A549 (cell line): ENCODE data around the gene BABAM1. TPM values are rescaled to one million over a fixed set of nuclear protein-coding genes. Genes with fewer than 3 reads are reported as not detected.

ENCODE experiments used
- ATAC-seq, 2 experiments: fragments of 200-7000 bp in 1 of 2; fragments of >200 bp in 1 of 2; cut with Nextera tagmentation in 1 of 2; cut with Tn5 transposase in 1 of 2; 3 replicates each; pipeline versions ENCODE4 v1.8.0 to v1.9.1; 2018 to 2020; ENCODE audit warnings: mild to moderate bottlenecking in 1 of 2, moderate library complexity in 1 of 2
- CTCF ChIA-PET: fragments of 300-600 bp; sonication (Branson Sonifier 250); formaldehyde crosslinking; extraction: SDS; loops from one replicate; lab custom pipeline; 2021; ENCODE audit warnings: antibody characterized with exemption, inconsistent platforms; lab: Yijun Ruan, JAX
- POLR2A ChIA-PET: fragments of 350-600 bp; formaldehyde crosslinking; extraction: SDS; loops from one replicate; lab custom pipeline; 2021; ENCODE audit warnings: antibody characterized with exemption, inconsistent platforms; lab: Yijun Ruan, JAX
- DNase-seq, 2 experiments: peaks; one replicate each; pipeline versions ENCODE4 v3.0.0 to v3.0.0-alpha.2; 2011 to 2016; ENCODE audit warnings: low read depth in 1 of 2, low spot score in 1 of 2
- FAIRE-seq: peaks from 2 replicates; lab custom pipeline; 2011; peaks lifted over from hg19 to GRCh38; lab: Jason Lieb, UNC
- H3K27ac ChIP-seq, 2 experiments: fragments of >200 bp; sonication (Bioruptor Twin); formaldehyde crosslinking; 3 replicates each; pipeline ENCODE4 v1.5.1; 2016 to 2017
- H3K4me1 ChIP-seq: fragments of >200 bp; sonication (Bioruptor Twin); formaldehyde crosslinking; 3 replicates; pipeline ENCODE4 v1.6.1; 2016
- H3K4me2 ChIP-seq: fragments of >200 bp; sonication (Bioruptor Twin); formaldehyde crosslinking; 3 replicates; pipeline ENCODE4 v1.6.1; 2016
- H3K4me3 ChIP-seq: fragments of >200 bp; sonication (Bioruptor Twin); formaldehyde crosslinking; 3 replicates; pipeline ENCODE4 v1.5.1; 2016
- H3K9me3 ChIP-seq: fragments of >200 bp; sonication (Bioruptor Twin); formaldehyde crosslinking; 3 replicates; pipeline ENCODE4 v1.6.1; 2016
- CBX2 ChIP-seq: fragments of 200-600 bp; sonication (generic); IDR thresholded peaks from 2 replicates; pipeline ENCODE4 v1.6.1; 2016; ENCODE audit warnings: low read depth, mild to moderate bottlenecking, borderline replicate concordance
- CBX8 ChIP-seq: fragments of 200-600 bp; sonication (generic); IDR thresholded peaks from 2 replicates; pipeline ENCODE4 v1.6.1; 2016
- CHD4 ChIP-seq: fragments of 200-600 bp; sonication (generic); IDR thresholded peaks from 2 replicates; pipeline ENCODE4 v1.6.1; 2016; ENCODE audit warnings: antibody characterized with exemption, mild to moderate bottlenecking, borderline replicate concordance
- EHF ChIP-seq: fragments of 250-450 bp; sonication (Bioruptor Pico); IDR thresholded peaks from 2 replicates; pipeline ENCODE4 v1.5.0; 2020; ENCODE audit warnings: mild to moderate bottlenecking
- EP300 ChIP-seq, 2 experiments: fragments of >200 bp; sonication (Bioruptor Twin); formaldehyde crosslinking; IDR thresholded peaks; 2 replicates in 1 of 2; 3 replicates in 1 of 2; pipeline ENCODE4 v1.6.1; 2016 to 2017
- FOSL2 ChIP-seq, 2 experiments: fragments of 450-650 bp in 1 of 2; fragments of >200 bp in 1 of 2; sonication (Bioruptor Twin) in 1 of 2; formaldehyde crosslinking; IDR thresholded peaks; 2 replicates each; pipeline versions ENCODE4 v1.5.0 to v1.6.1; 2016 to 2020; ENCODE audit warnings: mild to moderate bottlenecking in 1 of 2, moderate library complexity in 1 of 2
- FOXS1 ChIP-seq: fragments of 250-450 bp; sonication (Bioruptor Pico); IDR thresholded peaks from 2 replicates; pipeline ENCODE4 v1.5.0; 2020; ENCODE audit warnings: mild to moderate bottlenecking, moderate library complexity
- HOXB13 ChIP-seq: fragments of 250-450 bp; sonication (Bioruptor Pico); IDR thresholded peaks from 2 replicates; pipeline ENCODE4 v1.5.0; 2020; ENCODE audit warnings: low read depth, mild to moderate bottlenecking, moderate library complexity
- HOXB5 ChIP-seq: fragments of 250-450 bp; sonication (Bioruptor Pico); IDR thresholded peaks from 2 replicates; pipeline ENCODE4 v1.5.0; 2020; ENCODE audit warnings: mild to moderate bottlenecking, moderate library complexity
- MAZ ChIP-seq: fragments of 150-350 bp; IDR thresholded peaks from 2 replicates; pipeline ENCODE4 v1.6.1; 2014; ENCODE audit warnings: antibody characterized with exemption, low read depth, low read length, borderline replicate concordance
- NPAS2 ChIP-seq: fragments of 250-450 bp; sonication (Bioruptor Pico); IDR thresholded peaks from 2 replicates; pipeline ENCODE4 v1.8.0; 2022; ENCODE audit warnings: mild to moderate bottlenecking, moderate library complexity, borderline replicate concordance
- NR3C1 ChIP-seq: fragments of >200 bp; sonication (Bioruptor Twin); formaldehyde crosslinking; IDR thresholded peaks from 3 replicates; pipeline ENCODE4 v1.6.1; 2017
- PBX3 ChIP-seq: IDR thresholded peaks from 2 replicates; pipeline ENCODE4 v1.6.1; 2012
- RFX5 ChIP-seq: fragments of 450-650 bp; IDR thresholded peaks from 2 replicates; pipeline ENCODE4 v1.7.1; 2014; ENCODE audit warnings: antibody characterized with exemption, mild to moderate bottlenecking, moderate library complexity
- TFCP2L1 ChIP-seq: fragments of 250-450 bp; sonication (Bioruptor Pico); IDR thresholded peaks from 2 replicates; pipeline ENCODE4 v1.5.0; 2021; ENCODE audit warnings: mild to moderate bottlenecking
- ZFP36 ChIP-seq: fragments of 450-650 bp; IDR thresholded peaks from 2 replicates; pipeline ENCODE4 v1.6.1; 2014; ENCODE audit warnings: borderline replicate concordance; ENCODE audit not compliant: partially characterized antibody
- ZNF302 ChIP-seq: fragments of 250-450 bp; sonication (Bioruptor Pico); IDR thresholded peaks from 2 replicates; pipeline ENCODE4 v1.9.0; 2021; ENCODE audit warnings: inconsistent platforms, mild to moderate bottlenecking, moderate library complexity
- WGBS: methylation state at CpG from one replicate; pipeline ENCODE4 v1.1.6; 2017; ENCODE audit errors: missing lambda C conversion rate; 5-methylcytosine and 5-hydroxymethylcytosine counted together
- polyA plus RNA-seq, 4 experiments: library from polyadenylated mRNA; depleted of rRNA in 3 of 4; stranded (reverse); fragments of >200 nt; fragmentation: RNase III in 1 of 4; extraction: RNeasy Plus Mini Kit Qiagen cat#74134 plus additional on column Dnase treatment in 1 of 4; gene quantifications; 2 replicates in 3 of 4; 3 replicates in 1 of 4; pipeline ENCODE4 v1.2.3, GENCODE V29; 2011 to 2017
- TF ChIP-seq, protein P1 (sequence below): fragments of 250-450 bp; sonication (Bioruptor Pico); IDR thresholded peaks from 2 replicates; pipeline ENCODE4 v1.5.0; 2020; ENCODE audit warnings: low read depth, mild to moderate bottlenecking, moderate library complexity
- TF ChIP-seq, protein P2 (sequence below): IDR thresholded peaks from 2 replicates; pipeline ENCODE4 v1.6.1; 2012

The BABAM1 gene
- polyA plus RNA-seq, 2 of the 4 experiments (the other 2 are of a cell fraction), result 56.0 to 67.6 TPM

GRCh38 chr19:17266975-17267788 is at the start of gene BABAM1 (continued):
- peak; percentile 59; the same call in 1 of the 2 replicates for TF ChIP-seq NPAS2 (CRISPR knock-in tag)
- no peak for TF ChIP-seq EP300 (IDR thresholded peaks at IDR 0.05)
- TF ChIP-seq FOXS1 (CRISPR knock-in tag), result peak; percentile 92
- TF ChIP-seq CBX2, result no peak
- no peak for TF ChIP-seq CBX8
- no peak for TF ChIP-seq FOSL2 (IDR thresholded peaks at IDR 0.05)
- no peak for TF ChIP-seq FOSL2 (CRISPR knock-in tag; IDR thresholded peaks at IDR 0.05)

DNA sequence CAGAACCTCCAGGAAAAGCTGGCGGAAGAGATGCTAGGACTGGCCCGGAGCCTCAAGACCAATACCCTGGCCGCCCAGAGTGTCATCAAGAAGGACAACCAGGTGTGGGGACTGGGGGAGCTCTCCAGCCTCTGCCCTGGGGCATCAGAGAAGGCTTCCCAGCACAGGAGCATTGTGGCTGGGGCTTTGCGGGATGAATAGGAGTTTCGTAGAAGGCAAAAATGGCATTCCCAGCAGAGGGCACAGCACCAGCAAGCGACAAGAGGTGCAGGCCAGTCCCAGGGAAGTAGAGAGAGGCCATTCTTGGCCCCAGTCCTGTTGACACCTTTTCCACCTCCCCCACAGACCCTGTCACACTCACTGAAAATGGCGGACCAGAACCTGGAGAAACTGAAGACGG is 48.0 kb upstream of the BABAM1 start:
- ChIA-PET POLR2A (no interaction called here), CTCF (no interaction called here)
- Histone ChIP-seq H3K27ac (no peak overlapping the region), H3K4me3 (no peak overlapping the region), H3K4me1 (peaks cover 16% of the 10 kb centered on the region), H3K4me2 (no peak overlapping the region), H3K9me3 (no peaks in the 10 kb centered on the region)
- WGBS, result 99% methylated on average over 7 of the region's 8 CpGs
- no peak for FAIRE-seq
- DNase-seq, result no peak
- no peak for ATAC-seq
- TF ChIP-seq, protein P1, sequence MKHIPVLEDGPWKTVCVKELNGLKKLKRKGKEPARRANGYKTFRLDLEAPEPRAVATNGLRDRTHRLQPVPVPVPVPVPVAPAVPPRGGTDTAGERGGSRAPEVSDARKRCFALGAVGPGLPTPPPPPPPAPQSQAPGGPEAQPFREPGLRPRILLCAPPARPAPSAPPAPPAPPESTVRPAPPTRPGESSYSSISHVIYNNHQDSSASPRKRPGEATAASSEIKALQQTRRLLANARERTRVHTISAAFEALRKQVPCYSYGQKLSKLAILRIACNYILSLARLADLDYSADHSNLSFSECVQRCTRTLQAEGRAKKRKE (CRISPR knock-in tag), result no peak
- TF ChIP-seq ZFP36 (no peak), ZNF302 (CRISPR knock-in tag) (no peak), EHF (CRISPR knock-in tag) (no peak), TFCP2L1 (CRISPR knock-in tag) (no peak)

- Histone ChIP-seq H3K4me2 (no peak overlapping the region), H3K27ac (peak overlapping the region in 1 of 2 experiments; percentile 68; a peak in 2 of 6 replicates), H3K9me3 (no peaks in the 10 kb centered on the region), H3K4me1 (peaks cover 12% of the 10 kb centered on the region)
- WGBS, result 31% methylated on average over 4 of the region's 14 CpGs
- CTCF ChIA-PET, result interaction anchor here (0.6 kb wide), 1 partner anchor 1241 kb away, joined by 3 read pairs; no protein-coding TSS in a partner anchor
- FAIRE-seq (no peak), ATAC-seq (peak; percentile 32 to 39; a peak in 3 of 6 replicates), DNase-seq (peak in 1 of 2 experiments; percentile 53)
- TF ChIP-seq, protein P2, sequence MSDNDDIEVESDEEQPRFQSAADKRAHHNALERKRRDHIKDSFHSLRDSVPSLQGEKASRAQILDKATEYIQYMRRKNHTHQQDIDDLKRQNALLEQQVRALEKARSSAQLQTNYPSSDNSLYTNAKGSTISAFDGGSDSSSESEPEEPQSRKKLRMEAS, result no peak
- TF ChIP-seq HOXB13 (CRISPR knock-in tag) (no peak), MAZ (no peak), CBX8 (no peak), PBX3 (no peak), FOSL2 (IDR thresholded peaks at IDR 0.05) (no peak), FOSL2 (CRISPR knock-in tag; IDR thresholded peaks at IDR 0.05) (peak; percentile 65), NR3C1 (no peak)
- TF ChIP-seq, all 56 proteins: peak for 1
- no peak overlapping the region for H3K4me3 ChIP-seq
- POLR2A ChIA-PET, result no interaction called here
Observed at GRCh38 chr19:17220207-17220758, 47.0 kb upstream of the BABAM1 start.

GRCh38 chr19:17225053-17225452 is 42.2 kb upstream of the BABAM1 start:
- peak overlapping the region in 1 of 2 experiments; percentile 92; a peak in 2 of 6 replicates for H3K27ac ChIP-seq
- H3K4me2 ChIP-seq, result peak overlapping the region; percentile 79; the same call in 1 of the 3 replicates
- no peak for DNase-seq
- peaks cover 13% of the 10 kb centered on the region for H3K4me1 ChIP-seq
- no peak for ATAC-seq
- no peak overlapping the region for H3K4me3 ChIP-seq
- no peak for TF ChIP-seq EHF (CRISPR knock-in tag)
- TF ChIP-seq CBX8, result no peak
- TF ChIP-seq HOXB5, result no peak
- no peak for TF ChIP-seq CHD4
- no peak for TF ChIP-seq FOXS1 (CRISPR knock-in tag)
- no peak for TF ChIP-seq RFX5
- no peak for FAIRE-seq
- H3K9me3 ChIP-seq, result no peaks in the 10 kb centered on the region
- 84% methylated on average over 10 of the region's 10 CpGs for WGBS
- POLR2A ChIA-PET, result no interaction called here
- CTCF ChIA-PET, result interaction anchor here (0.9 to 3.6 kb wide), 3 partner anchors 10 to 58 kb away, joined by 3 to 11 read pairs (median 5); no protein-coding TSS in a partner anchor
